K562 (cell line): ENCODE results near the gene NANOG. TPM values are rescaled to one million over a fixed set of nuclear protein-coding genes. Genes with fewer than 3 reads are reported as not detected.

Experiments used
- ATAC-seq: fragments of 200-7000 bp; cut with Tn5 transposase; 3 replicates; pipeline ENCODE4 v1.9.1; 2020; ENCODE audit warnings: moderate library complexity
- BruUV-seq: library from RNA; stranded (reverse); fragments of 400-500 nt; replicated peaks from 2 replicates; lab custom pipeline; 2021; lab: Mats Ljungman, UMichigan
- CTCF ChIA-PET: fragments of 300-600 bp; formaldehyde crosslinking; extraction: SDS; loops from one replicate; lab custom pipeline; 2021; ENCODE audit warnings: low intra/inter-chr PET ratio; lab: Yijun Ruan, JAX
- POLR2A ChIA-PET: fragments of 300-600, 350-650 bp; sonication (Branson Sonifier 250); formaldehyde crosslinking; extraction: SDS; loops from one replicate; lab custom pipeline; 2021; ENCODE audit warnings: antibody characterized with exemption, inconsistent platforms; lab: Yijun Ruan, JAX
- DNase-seq, 4 experiments: peaks; one replicate each; pipeline versions ENCODE4 v3.0.0 to v3.0.0-alpha.2; 2011 to 2018; ENCODE audit warnings: low spot score in 3 of 4, mixed read lengths in 3 of 4; ENCODE audit errors: extremely low read depth in 1 of 4
- FAIRE-seq: peaks from 2 replicates; lab custom pipeline; 2011; peaks lifted over from hg19 to GRCh38; lab: Jason Lieb, UNC
- H2AFZ ChIP-seq: 2 replicates; pipeline ENCODE4 v1.6.0; 2011; ENCODE audit warnings: low read depth, low read length, control low read depth, inconsistent platforms
- H3K27ac ChIP-seq: fragments of 200-600 bp; 3 replicates; pipeline ENCODE4 v1.8.0; 2011; ENCODE audit warnings: low read depth, mild to moderate bottlenecking, control low read depth, inconsistent platforms, low read length, moderate library complexity, mixed read lengths; ENCODE audit errors: extremely low read depth
- H3K27me3 ChIP-seq, 2 experiments: fragments of 300-600 bp in 1 of 2; 2 replicates in 1 of 2; 3 replicates in 1 of 2; pipeline versions ENCODE4 v1.6.0 to v1.8.0; 2011; ENCODE audit warnings: inconsistent platforms in 2 of 2, low read length in 2 of 2, mild to moderate bottlenecking in 1 of 2, mixed read lengths in 1 of 2, moderate library complexity in 1 of 2; ENCODE audit not compliant: control insufficient read depth in 2 of 2, insufficient read depth in 2 of 2
- H3K36me3 ChIP-seq: fragments of 300-600 bp; 3 replicates; pipeline ENCODE4 v1.8.0; 2011; ENCODE audit warnings: mild to moderate bottlenecking, low read length, inconsistent platforms; ENCODE audit not compliant: control insufficient read depth, insufficient read depth
- H3K4me1 ChIP-seq, 2 experiments: fragments of 200-600 bp in 1 of 2; replicated peaks in 1 of 2; 2 replicates in 1 of 2; 3 replicates in 1 of 2; pipeline versions ENCODE4 v1.5.1 to v1.8.0; 2011; ENCODE audit warnings: inconsistent platforms in 2 of 2, low read length in 2 of 2, mild to moderate bottlenecking in 1 of 2, mixed read lengths in 1 of 2, moderate library complexity in 1 of 2; ENCODE audit not compliant: control insufficient read depth in 2 of 2, insufficient read depth in 2 of 2
- H3K4me2 ChIP-seq: 2 replicates; pipeline ENCODE4 v1.6.1; 2011; ENCODE audit warnings: low read length, control low read depth, inconsistent platforms, mixed read lengths; ENCODE audit not compliant: insufficient read depth
- H3K4me3 ChIP-seq: fragments of 200-600 bp; sonication (generic), shearing (Covaris generic); 2 replicates; pipeline ENCODE4 v1.5.1; 2016; ENCODE audit warnings: control low read depth, inconsistent platforms
- H3K79me2 ChIP-seq: fragments of 200-600 bp; 3 replicates; pipeline ENCODE4 v1.8.0; 2011; ENCODE audit warnings: low read length, inconsistent platforms; ENCODE audit not compliant: control insufficient read depth, insufficient read depth
- H3K9ac ChIP-seq, 2 experiments: 2 replicates each; pipeline versions ENCODE4 v1.6.0 to v1.6.1; 2011; ENCODE audit warnings: low read depth in 2 of 2, low read length in 2 of 2, control low read depth in 1 of 2, inconsistent platforms in 1 of 2, mild to moderate bottlenecking in 1 of 2, mixed read lengths in 1 of 2; ENCODE audit not compliant: insufficient read depth in 1 of 2
- H3K9me1 ChIP-seq: one replicate; pipeline ENCODE4 v1.6.0; 2011; ENCODE audit warnings: inconsistent platforms, mild to moderate bottlenecking, low read length, moderate library complexity; ENCODE audit not compliant: control insufficient read depth, insufficient read depth
- H3K9me3 ChIP-seq: replicated peaks from 2 replicates; pipeline ENCODE4 v1.5.1; 2011; ENCODE audit warnings: low read depth, low read length, inconsistent platforms; ENCODE audit not compliant: control insufficient read depth, insufficient read depth
- H4K20me1 ChIP-seq: replicated peaks from 2 replicates; pipeline ENCODE4 v1.6.1; 2011; ENCODE audit warnings: low read length, inconsistent platforms, mixed read lengths; ENCODE audit not compliant: control insufficient read depth, insufficient read depth
- ARID1B ChIP-seq: fragments of 450-650 bp; IDR thresholded peaks from 2 replicates; pipeline ENCODE4 v1.6.1; 2016; ENCODE audit warnings: antibody characterized with exemption, mild to moderate bottlenecking, inconsistent platforms
- C11orf30 ChIP-seq: fragments of 450-650 bp; IDR thresholded peaks from 2 replicates; pipeline ENCODE4 v1.6.1; 2016; ENCODE audit warnings: low read depth, mild to moderate bottlenecking
- CBX1 ChIP-seq: sonication (generic); IDR thresholded peaks from 2 replicates; pipeline ENCODE4 v1.6.1; 2016; ENCODE audit warnings: antibody characterized with exemption, low read depth, mild to moderate bottlenecking
- CC2D1A ChIP-seq: fragments of 450-650 bp; IDR thresholded peaks from 2 replicates; pipeline ENCODE4 v1.6.1; 2017; ENCODE audit warnings: mild to moderate bottlenecking
- DACH1 ChIP-seq: fragments of 450-650 bp; IDR thresholded peaks from 2 replicates; pipeline ENCODE4 v1.6.1; 2018; ENCODE audit not compliant: partially characterized antibody
- NUFIP1 ChIP-seq: fragments of 450-650 bp; IDR thresholded peaks from 2 replicates; pipeline ENCODE4 v1.6.1; 2018; ENCODE audit not compliant: partially characterized antibody
- PHB ChIP-seq: fragments of 250-450 bp; sonication (Bioruptor Pico); IDR thresholded peaks from 2 replicates; pipeline ENCODE4 v1.5.0; 2021
- PHF8 ChIP-seq: fragments of 200-600 bp; sonication (generic); IDR thresholded peaks from 2 replicates; pipeline ENCODE4 v1.6.1; 2012; ENCODE audit warnings: mixed run types, mild to moderate bottlenecking, inconsistent platforms, low read length, moderate library complexity, borderline replicate concordance
- SPI1 ChIP-seq: IDR thresholded peaks from 2 replicates; pipeline ENCODE4 v1.6.1; 2011; ENCODE audit warnings: low read depth, low read length, control low read depth, borderline replicate concordance
- ZNF76 ChIP-seq: fragments of 250-450 bp; sonication (Bioruptor Pico); IDR thresholded peaks from 2 replicates; pipeline ENCODE4 v1.4.0; 2020; ENCODE audit warnings: mild to moderate bottlenecking, moderate library complexity, borderline replicate concordance
- ZNF780A ChIP-seq: fragments of 250-450 bp; sonication (Bioruptor Pico); IDR thresholded peaks from 2 replicates; pipeline ENCODE4 v1.5.0; 2021; ENCODE audit warnings: mild to moderate bottlenecking
- WGBS: fragments of 100-300 bp; shearing (Covaris generic); methylation state at CpG from one replicate; pipeline ENCODE4 v1.1.6; 2016; ENCODE audit warnings: low coverage, mixed read lengths; ENCODE audit not compliant: insufficient coverage; ENCODE audit errors: missing lambda C conversion rate; 5-methylcytosine and 5-hydroxymethylcytosine counted together
- in situ Hi-C: fragments of 300-500 bp; cut with MboI; formaldehyde crosslinking; loops from 4 replicates; pipeline ENCODE4 v1.15.0; 2018; ENCODE audit warnings: inconsistent platforms, mixed read lengths
- intact Hi-C: fragments of 100-400 bp; cut with micrococcal nuclease; formaldehyde crosslinking; loops from 2 replicates; pipeline ENCODE4 v1.14.2; 2022
- polyA plus RNA-seq, 8 experiments: library from polyadenylated mRNA; depleted of rRNA in 4 of 8; stranded (reverse) in 5 of 8; unstranded in 3 of 8; fragments of >200 nt; fragmentation: Nextera tagmentation in 2 of 8; fragmentation: Illumina TruSeq in 1 of 8; extraction: Ambion mirVana in 2 of 8; extraction: Trizol in 1 of 8; gene quantifications; 2 replicates each; pipeline versions ENCODE4 v1.2.1 to v1.2.3, GENCODE V29; 2011 to 2014; ENCODE audit warnings: inconsistent platforms in 1 of 8, missing spikeins in 1 of 8
- total RNA-seq, 7 experiments: library from RNA; depleted of rRNA in 6 of 7; stranded (reverse); fragments of >200 nt in 6 of 7; fragmentation: Illumina TruSeq in 2 of 7; extraction: Trizol in 2 of 7; gene quantifications; 2 replicates each; pipeline versions ENCODE4 v1.2.1 to v1.2.3, GENCODE V29; 2011 to 2021; ENCODE audit warnings: low replicate concordance in 1 of 7
- TF ChIP-seq, protein P1 (sequence below): sonication (generic); formaldehyde crosslinking; IDR thresholded peaks from 2 replicates; pipeline ENCODE4 v1.8.0; 2023; ENCODE audit warnings: mild to moderate bottlenecking, missing genetic modification reagents
- TF ChIP-seq, protein P2 (sequence below): conservative IDR thresholded peaks from 2 replicates; pipeline ENCODE4 v1.6.1; 2011; ENCODE audit warnings: low read depth, mild to moderate bottlenecking, low read length; ENCODE audit not compliant: control insufficient read depth
- TF ChIP-seq, protein P3 (sequence below): sonication (generic); IDR thresholded peaks from 2 replicates; pipeline ENCODE4 v1.6.1; 2016

NANOG gene
- total and polyA plus RNA-seq, 9 of the 15 experiments (the other 6 are each of a cell fraction or from before 2014, with no cell fraction given): 0.04 TPM; not detected in 8

DNA sequence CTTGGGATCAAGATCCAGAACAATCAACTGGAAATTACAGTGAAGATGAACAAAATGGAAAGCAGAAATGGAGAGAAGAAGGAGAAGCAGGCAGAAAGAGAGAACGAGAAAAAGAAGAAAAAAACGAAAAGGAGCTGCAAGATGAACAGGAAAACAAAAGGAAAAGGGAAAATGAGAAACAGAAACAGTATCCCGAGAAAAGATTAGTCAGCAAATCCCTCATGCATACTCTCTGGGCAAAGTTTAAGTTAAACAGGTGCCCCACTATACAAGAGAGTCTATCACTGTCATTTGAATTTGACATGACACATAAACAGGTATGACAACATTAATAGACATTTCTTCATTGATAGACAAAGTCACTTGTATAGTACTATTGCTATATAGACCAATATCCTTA, 19.2 kb upstream of the NANOG start (continued):
- TF ChIP-seq ZNF76 (no peak), C11orf30 (peak; percentile 77), CC2D1A (no peak)

DNA sequence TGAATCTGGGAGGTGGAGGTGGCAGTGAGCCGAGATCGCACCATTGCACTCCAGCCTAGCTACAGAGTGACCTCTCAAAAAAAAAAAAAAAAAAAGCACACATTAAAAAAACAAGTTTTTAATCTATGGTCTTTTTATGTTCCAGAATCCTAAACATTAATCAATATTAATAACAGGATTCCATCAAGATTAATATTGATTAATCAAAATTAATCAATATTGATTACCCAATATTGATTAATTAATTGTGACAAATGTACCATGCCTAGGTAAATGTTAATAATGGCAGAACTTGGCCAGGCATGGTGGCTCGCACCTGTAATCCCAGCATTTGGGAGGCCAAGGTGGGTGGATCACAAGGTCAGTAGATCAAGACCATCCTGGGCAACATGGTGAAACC, 7.9 kb upstream of the NANOG start:
- CTCF ChIA-PET: no interaction called here
- intact Hi-C loops (no loop called here), in situ Hi-C loops (no loop called here)
- H3K4me3 ChIP-seq: no peak overlapping the region
- DNase-seq: no peak
- no peaks in the 10 kb centered on the region for H3K9me1 ChIP-seq
- H2AFZ ChIP-seq: no peak overlapping the region
- H3K79me2 ChIP-seq: no peaks in the 10 kb centered on the region
- 7% methylated on average over 2 of the region's 3 CpGs for WGBS
- no peak for ATAC-seq
- no peaks in the 10 kb centered on the region for H3K36me3 ChIP-seq
- H3K4me1 ChIP-seq: no peaks in the 10 kb centered on the region
- peaks cover 0 to 6% of the 10 kb centered on the region in 2 experiments; a peak in 1 of 5 replicates for H3K27me3 ChIP-seq
- H3K9me3 ChIP-seq: no peaks in the 10 kb centered on the region
- POLR2A ChIA-PET: no interaction called here
- FAIRE-seq: no peak
- H3K9ac ChIP-seq: no peak overlapping the region
- no peak overlapping the region for H3K4me2 ChIP-seq
- H4K20me1 ChIP-seq: no peaks in the 10 kb centered on the region
- no peak overlapping the region for H3K27ac ChIP-seq
- no TSS peak for BruUV-seq
- TF ChIP-seq ZNF780A (CRISPR knock-in tag) (no peak), PHB (CRISPR knock-in tag) (no peak), ARID1B (no peak), PHF8 (no peak), DACH1 (peak; percentile 76), CBX1 (no peak), NUFIP1 (no peak), SPI1 (no peak)
- TF ChIP-seq, protein P1, sequence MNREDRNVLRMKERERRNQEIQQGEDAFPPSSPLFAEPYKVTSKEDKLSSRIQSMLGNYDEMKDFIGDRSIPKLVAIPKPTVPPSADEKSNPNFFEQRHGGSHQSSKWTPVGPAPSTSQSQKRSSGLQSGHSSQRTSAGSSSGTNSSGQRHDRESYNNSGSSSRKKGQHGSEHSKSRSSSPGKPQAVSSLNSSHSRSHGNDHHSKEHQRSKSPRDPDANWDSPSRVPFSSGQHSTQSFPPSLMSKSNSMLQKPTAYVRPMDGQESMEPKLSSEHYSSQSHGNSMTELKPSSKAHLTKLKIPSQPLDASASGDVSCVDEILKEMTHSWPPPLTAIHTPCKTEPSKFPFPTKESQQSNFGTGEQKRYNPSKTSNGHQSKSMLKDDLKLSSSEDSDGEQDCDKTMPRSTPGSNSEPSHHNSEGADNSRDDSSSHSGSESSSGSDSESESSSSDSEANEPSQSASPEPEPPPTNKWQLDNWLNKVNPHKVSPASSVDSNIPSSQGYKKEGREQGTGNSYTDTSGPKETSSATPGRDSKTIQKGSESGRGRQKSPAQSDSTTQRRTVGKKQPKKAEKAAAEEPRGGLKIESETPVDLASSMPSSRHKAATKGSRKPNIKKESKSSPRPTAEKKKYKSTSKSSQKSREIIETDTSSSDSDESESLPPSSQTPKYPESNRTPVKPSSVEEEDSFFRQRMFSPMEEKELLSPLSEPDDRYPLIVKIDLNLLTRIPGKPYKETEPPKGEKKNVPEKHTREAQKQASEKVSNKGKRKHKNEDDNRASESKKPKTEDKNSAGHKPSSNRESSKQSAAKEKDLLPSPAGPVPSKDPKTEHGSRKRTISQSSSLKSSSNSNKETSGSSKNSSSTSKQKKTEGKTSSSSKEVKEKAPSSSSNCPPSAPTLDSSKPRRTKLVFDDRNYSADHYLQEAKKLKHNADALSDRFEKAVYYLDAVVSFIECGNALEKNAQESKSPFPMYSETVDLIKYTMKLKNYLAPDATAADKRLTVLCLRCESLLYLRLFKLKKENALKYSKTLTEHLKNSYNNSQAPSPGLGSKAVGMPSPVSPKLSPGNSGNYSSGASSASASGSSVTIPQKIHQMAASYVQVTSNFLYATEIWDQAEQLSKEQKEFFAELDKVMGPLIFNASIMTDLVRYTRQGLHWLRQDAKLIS (CRISPR knock-in tag): no peak
- TF ChIP-seq, protein P2, sequence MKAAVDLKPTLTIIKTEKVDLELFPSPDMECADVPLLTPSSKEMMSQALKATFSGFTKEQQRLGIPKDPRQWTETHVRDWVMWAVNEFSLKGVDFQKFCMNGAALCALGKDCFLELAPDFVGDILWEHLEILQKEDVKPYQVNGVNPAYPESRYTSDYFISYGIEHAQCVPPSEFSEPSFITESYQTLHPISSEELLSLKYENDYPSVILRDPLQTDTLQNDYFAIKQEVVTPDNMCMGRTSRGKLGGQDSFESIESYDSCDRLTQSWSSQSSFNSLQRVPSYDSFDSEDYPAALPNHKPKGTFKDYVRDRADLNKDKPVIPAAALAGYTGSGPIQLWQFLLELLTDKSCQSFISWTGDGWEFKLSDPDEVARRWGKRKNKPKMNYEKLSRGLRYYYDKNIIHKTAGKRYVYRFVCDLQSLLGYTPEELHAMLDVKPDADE: no peak
- TF ChIP-seq, protein P3, sequence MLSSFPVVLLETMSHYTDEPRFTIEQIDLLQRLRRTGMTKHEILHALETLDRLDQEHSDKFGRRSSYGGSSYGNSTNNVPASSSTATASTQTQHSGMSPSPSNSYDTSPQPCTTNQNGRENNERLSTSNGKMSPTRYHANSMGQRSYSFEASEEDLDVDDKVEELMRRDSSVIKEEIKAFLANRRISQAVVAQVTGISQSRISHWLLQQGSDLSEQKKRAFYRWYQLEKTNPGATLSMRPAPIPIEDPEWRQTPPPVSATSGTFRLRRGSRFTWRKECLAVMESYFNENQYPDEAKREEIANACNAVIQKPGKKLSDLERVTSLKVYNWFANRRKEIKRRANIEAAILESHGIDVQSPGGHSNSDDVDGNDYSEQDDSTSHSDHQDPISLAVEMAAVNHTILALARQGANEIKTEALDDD: no peak
